ENCODE measurements around the gene POMGNT2. TPM values are rescaled to one million over a fixed set of nuclear protein-coding genes. Genes with fewer than 3 reads are reported as not detected.

POMGNT2 gene
- total RNA-seq, 1 experiment from 2014 or later = 10.1 TPM

DNA sequence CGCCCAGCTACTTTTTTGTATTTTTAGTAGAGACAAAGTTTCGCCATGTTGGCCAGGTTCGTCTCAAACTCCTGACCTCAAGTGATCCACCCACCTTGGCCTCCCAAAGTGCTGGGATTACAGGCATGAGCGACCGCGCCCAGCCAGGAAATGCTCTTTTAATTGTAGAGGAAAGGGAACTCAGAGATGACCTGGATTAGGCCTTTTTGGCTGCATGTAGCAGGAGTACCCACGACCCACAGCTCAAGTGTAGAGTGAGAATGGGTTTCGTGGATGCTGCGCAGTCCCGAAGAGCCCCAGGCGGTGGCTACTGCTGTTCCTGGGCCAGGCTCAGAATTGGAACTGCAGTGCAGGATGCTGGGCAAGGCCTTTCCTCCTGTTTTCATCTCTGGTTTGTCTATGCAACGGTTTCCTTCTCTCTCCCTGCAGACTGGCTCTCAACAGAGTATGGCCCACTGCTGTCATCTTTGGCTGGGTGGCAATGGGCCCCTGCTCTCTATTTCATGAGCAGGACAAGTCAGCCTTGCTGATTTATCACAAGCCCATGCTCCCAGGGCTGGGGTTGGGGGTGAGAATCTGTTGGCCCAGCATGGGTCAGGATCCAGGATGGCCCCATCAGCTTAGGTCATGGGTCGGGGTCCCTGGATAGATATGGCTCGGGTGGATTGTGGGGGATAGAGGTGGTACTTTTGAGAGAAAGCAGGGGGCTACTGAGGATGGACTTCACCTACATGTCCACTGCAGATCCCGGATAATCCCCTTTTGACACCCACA is 75.5 kb downstream of the POMGNT2 start:
- BruUV-seq (replicated peaks) = no TSS peak
- H3K27ac ChIP-seq (ENCODE audit: low read length) = no peak overlapping the region
- in situ Hi-C loops (cut with HindIII; ENCODE audit: low pct_unique_long_range_greater_than_20kb, low sequenced_read_pairs) = no loop called here
- ChIA-PET POLR2A (no interaction called here), CTCF (interaction anchor here (0.6 kb wide), 1 partner anchor 51 kb away, joined by 4 read pairs; no protein-coding TSS in a partner anchor)
- no peaks in the 10 kb centered on the region for H3K27me3 ChIP-seq (ENCODE audit: control insufficient read depth, insufficient read depth, low read length)
- no peaks in the 10 kb centered on the region for H3K36me3 ChIP-seq (ENCODE audit: control insufficient read depth, insufficient read depth, low read length)
- H3K4me3 ChIP-seq (ENCODE audit: low read depth in 2 of 2, low read length in 2 of 2) = no peak overlapping the region
- no peak for TF ChIP-seq SIN3A (IDR thresholded peaks at IDR 0.05; ENCODE audit: borderline replicate concordance, insufficient read depth, low read depth, low read length)
- TF ChIP-seq, protein P1, sequence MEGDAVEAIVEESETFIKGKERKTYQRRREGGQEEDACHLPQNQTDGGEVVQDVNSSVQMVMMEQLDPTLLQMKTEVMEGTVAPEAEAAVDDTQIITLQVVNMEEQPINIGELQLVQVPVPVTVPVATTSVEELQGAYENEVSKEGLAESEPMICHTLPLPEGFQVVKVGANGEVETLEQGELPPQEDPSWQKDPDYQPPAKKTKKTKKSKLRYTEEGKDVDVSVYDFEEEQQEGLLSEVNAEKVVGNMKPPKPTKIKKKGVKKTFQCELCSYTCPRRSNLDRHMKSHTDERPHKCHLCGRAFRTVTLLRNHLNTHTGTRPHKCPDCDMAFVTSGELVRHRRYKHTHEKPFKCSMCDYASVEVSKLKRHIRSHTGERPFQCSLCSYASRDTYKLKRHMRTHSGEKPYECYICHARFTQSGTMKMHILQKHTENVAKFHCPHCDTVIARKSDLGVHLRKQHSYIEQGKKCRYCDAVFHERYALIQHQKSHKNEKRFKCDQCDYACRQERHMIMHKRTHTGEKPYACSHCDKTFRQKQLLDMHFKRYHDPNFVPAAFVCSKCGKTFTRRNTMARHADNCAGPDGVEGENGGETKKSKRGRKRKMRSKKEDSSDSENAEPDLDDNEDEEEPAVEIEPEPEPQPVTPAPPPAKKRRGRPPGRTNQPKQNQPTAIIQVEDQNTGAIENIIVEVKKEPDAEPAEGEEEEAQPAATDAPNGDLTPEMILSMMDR (IDR thresholded peaks at IDR 0.05) = no peak
- intact Hi-C loops (cut with micrococcal nuclease; ENCODE audit: unreplicated experiment) = no loop called here
- H3K4me1 ChIP-seq (ENCODE audit: control insufficient read depth, insufficient read depth, low read length) = no peaks in the 10 kb centered on the region
- no peak for ATAC-seq
- DNase-seq (ENCODE audit: low read depth, low spot score) = no peak
- no peaks in the 10 kb centered on the region for H3K9me3 ChIP-seq (ENCODE audit: control insufficient read depth, insufficient read depth, low read depth, low read length)

Other genes starting within 250 kb of the POMGNT2 start
- gene CYP8B1, start 230.2 kb downstream of the POMGNT2 start, total RNA-seq (2021; ENCODE audit: unreplicated experiment) = 0.08 TPM
- not detected for gene ZNF662, start 199.9 kb downstream of the POMGNT2 start, total RNA-seq (2021; ENCODE audit: unreplicated experiment)
- gene GASK1A, start 126.8 kb downstream of the POMGNT2 start, total RNA-seq (2021; ENCODE audit: unreplicated experiment) = not detected
- gene SNRK, start 180.5 kb upstream of the POMGNT2 start, total RNA-seq (2021; ENCODE audit: unreplicated experiment) = 11.0 TPM

Data from Panc1 (cell line).